Measurements from ENCODE around the gene GYS1. TPM values are rescaled to one million over a fixed set of nuclear protein-coding genes. Genes with fewer than 3 reads are reported as not detected.
A peak's percentile ranks its signal among the peaks of the same experiment; 100 is the strongest.

GYS1 gene
- total and polyA plus RNA-seq, 10 of the 15 experiments (the other 5 are each of a cell fraction or from before 2014, with no cell fraction given): 3.7 to 62.0 (median 37.3) TPM

GRCh38 chr19:48965806-48966540 lies 27.1 kb downstream of the GYS1 start:
- ChIA-PET RAD21 (ENCODE audit: unreplicated experiment) (interaction anchor here (0.5 to 1.7 kb wide), 8 partner anchors 10 to 170 kb away, joined by 3 to 8 read pairs (median 4); partner anchors contain the start of genes GYS1 and RUVBL2), POLR2A (interaction anchor here (0.6 to 4.2 kb wide), 15 partner anchors 11 to 329 kb away, joined by 3 to 53 read pairs (median 4); partner anchors contain the start of genes BAX, BCAT2, DBP and GYS1), CTCF (interaction anchor here (0.6 to 3.1 kb wide), 12 partner anchors 11 to 268 kb away, joined by 3 to 31 read pairs (median 4); partner anchors contain the start of genes BAX, GYS1, HSD17B14 and NUCB1), SMC1A (ENCODE audit: uncharacterized antibody, unreplicated experiment) (interaction anchor here (0.8 to 3.2 kb wide), 13 partner anchors 12 to 170 kb away, joined by 3 to 28 read pairs (median 4); partner anchors contain the start of genes DHDH, GYS1, HSD17B14 and RUVBL2)
- FAIRE-seq (peak; percentile 89), ATAC-seq (peak; percentile 60), DNase-seq (ENCODE audit: low read depth, low spot score) (peak; percentile 72)
- Histone ChIP-seq H2AFZ (ENCODE audit: control insufficient read depth, low read depth, low read length) (no peak overlapping the region), H3K4me3 (peak overlapping the region; percentile 93), H3K79me2 (ENCODE audit: control insufficient read depth, insufficient read depth, low read length) (peaks cover 33% of the 10 kb centered on the region), H3K9me3 (replicated peaks; ENCODE audit: control insufficient read depth, insufficient read depth, low read length) (no peaks in the 10 kb centered on the region), H3K4me1 (ENCODE audit: control insufficient read depth, insufficient read depth, low read length) (peaks cover 41% of the 10 kb centered on the region), H3K27me3 (replicated peaks in 1 of 2; ENCODE audit: control insufficient read depth in 2 of 2, insufficient read depth in 2 of 2, low read length in 1 of 2) (no peaks in the 10 kb centered on the region), H3K4me2 (ENCODE audit: control insufficient read depth, insufficient read depth) (peak overlapping the region; percentile 99), H3K27ac (ENCODE audit: control insufficient read depth, insufficient read depth) (peak overlapping the region; percentile 74), H3K36me3 (ENCODE audit: control insufficient read depth in 2 of 2, insufficient read depth in 2 of 2, low read length in 1 of 2) (peaks cover 5 to 31% of the 10 kb centered on the region in 2 experiments), H3K9ac (ENCODE audit: control insufficient read depth, insufficient read depth, low read length) (peak overlapping the region; percentile 79), H4K20me1 (ENCODE audit: control insufficient read depth, insufficient read depth) (no peaks in the 10 kb centered on the region)
- no TSS peak for BruUV-seq (replicated peaks)
- intact Hi-C loops (cut with micrococcal nuclease; ENCODE audit: unreplicated experiment) (loop anchor here (1.0 to 10.0 kb wide), 2 partner anchors 91 to 331 kb away; partner anchors contain the start of gene DBP), in situ Hi-C loops (cut with MboI) (no loop called here)
- 1% methylated on average over 36 of the region's 36 CpGs for WGBS (ENCODE audit: insufficient coverage, insufficient replicate concordance, low lambda C conversion rate, missing lambda C conversion rate)
- TF ChIP-seq NFYA (IDR thresholded peaks at IDR 0.05; ENCODE audit: borderline replicate concordance, low read depth, low read length) (no peak), YY1 (IDR thresholded peaks at IDR 0.05; ENCODE audit: low read depth, low read length) (0 out of 2 replicates have a peak, but pooled peaks have one; percentile 10), NFYB (IDR thresholded peaks at IDR 0.05; ENCODE audit: insufficient read depth, low read depth, low read length) (no peak), CBFB (IDR thresholded peaks at IDR 0.05; ENCODE audit: low read depth) (no peak), IRF4 (IDR thresholded peaks at IDR 0.05; ENCODE audit: low read depth, low read length) (no peak), SMAD5 (IDR thresholded peaks at IDR 0.05; ENCODE audit: low read depth) (no peak), HDAC6 (IDR thresholded peaks at IDR 0.05; ENCODE audit: unreplicated experiment) (no peak), POLR2A (IDR thresholded peaks at IDR 0.05; ENCODE audit: low read depth, low read length) (peak; percentile 79), EGR1 (IDR thresholded peaks at IDR 0.05; ENCODE audit: borderline replicate concordance in 1 of 2, low read depth in 2 of 2, low read length in 2 of 2) (peak in 1 of 2 experiments; percentile 31; a peak in 1 of 3 replicates), PAX8 (IDR thresholded peaks at IDR 0.05) (no peak), RELA (IDR thresholded peaks at IDR 0.05; ENCODE audit: borderline replicate concordance, partially characterized antibody) (no peak), NBN (IDR thresholded peaks at IDR 0.05) (no peak)
- TF ChIP-seq, protein P1, sequence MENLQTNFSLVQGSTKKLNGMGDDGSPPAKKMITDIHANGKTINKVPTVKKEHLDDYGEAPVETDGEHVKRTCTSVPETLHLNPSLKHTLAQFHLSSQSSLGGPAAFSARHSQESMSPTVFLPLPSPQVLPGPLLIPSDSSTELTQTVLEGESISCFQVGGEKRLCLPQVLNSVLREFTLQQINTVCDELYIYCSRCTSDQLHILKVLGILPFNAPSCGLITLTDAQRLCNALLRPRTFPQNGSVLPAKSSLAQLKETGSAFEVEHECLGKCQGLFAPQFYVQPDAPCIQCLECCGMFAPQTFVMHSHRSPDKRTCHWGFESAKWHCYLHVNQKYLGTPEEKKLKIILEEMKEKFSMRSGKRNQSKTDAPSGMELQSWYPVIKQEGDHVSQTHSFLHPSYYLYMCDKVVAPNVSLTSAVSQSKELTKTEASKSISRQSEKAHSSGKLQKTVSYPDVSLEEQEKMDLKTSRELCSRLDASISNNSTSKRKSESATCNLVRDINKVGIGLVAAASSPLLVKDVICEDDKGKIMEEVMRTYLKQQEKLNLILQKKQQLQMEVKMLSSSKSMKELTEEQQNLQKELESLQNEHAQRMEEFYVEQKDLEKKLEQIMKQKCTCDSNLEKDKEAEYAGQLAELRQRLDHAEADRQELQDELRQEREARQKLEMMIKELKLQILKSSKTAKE (IDR thresholded peaks at IDR 0.05; ENCODE audit: low read depth, poor library complexity, severe bottlenecking): peak; percentile 17
- TF ChIP-seq, protein P2, sequence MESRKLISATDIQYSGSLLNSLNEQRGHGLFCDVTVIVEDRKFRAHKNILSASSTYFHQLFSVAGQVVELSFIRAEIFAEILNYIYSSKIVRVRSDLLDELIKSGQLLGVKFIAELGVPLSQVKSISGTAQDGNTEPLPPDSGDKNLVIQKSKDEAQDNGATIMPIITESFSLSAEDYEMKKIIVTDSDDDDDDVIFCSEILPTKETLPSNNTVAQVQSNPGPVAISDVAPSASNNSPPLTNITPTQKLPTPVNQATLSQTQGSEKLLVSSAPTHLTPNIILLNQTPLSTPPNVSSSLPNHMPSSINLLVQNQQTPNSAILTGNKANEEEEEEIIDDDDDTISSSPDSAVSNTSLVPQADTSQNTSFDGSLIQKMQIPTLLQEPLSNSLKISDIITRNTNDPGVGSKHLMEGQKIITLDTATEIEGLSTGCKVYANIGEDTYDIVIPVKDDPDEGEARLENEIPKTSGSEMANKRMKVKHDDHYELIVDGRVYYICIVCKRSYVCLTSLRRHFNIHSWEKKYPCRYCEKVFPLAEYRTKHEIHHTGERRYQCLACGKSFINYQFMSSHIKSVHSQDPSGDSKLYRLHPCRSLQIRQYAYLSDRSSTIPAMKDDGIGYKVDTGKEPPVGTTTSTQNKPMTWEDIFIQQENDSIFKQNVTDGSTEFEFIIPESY (IDR thresholded peaks at IDR 0.05): no peak
- TF ChIP-seq, protein P3, sequence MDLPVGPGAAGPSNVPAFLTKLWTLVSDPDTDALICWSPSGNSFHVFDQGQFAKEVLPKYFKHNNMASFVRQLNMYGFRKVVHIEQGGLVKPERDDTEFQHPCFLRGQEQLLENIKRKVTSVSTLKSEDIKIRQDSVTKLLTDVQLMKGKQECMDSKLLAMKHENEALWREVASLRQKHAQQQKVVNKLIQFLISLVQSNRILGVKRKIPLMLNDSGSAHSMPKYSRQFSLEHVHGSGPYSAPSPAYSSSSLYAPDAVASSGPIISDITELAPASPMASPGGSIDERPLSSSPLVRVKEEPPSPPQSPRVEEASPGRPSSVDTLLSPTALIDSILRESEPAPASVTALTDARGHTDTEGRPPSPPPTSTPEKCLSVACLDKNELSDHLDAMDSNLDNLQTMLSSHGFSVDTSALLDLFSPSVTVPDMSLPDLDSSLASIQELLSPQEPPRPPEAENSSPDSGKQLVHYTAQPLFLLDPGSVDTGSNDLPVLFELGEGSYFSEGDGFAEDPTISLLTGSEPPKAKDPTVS (IDR thresholded peaks at IDR 0.05; ENCODE audit: low read depth, low read length): no peak

All from GM12878 (cell line).